Measurements from ENCODE around the gene OGFOD3.
"Not testable (repeated sequence)": the region's sequence is repeated elsewhere in the genome, so short reads cannot be mapped to it uniquely, and the experiment has no call there.

Gene OGFOD3

GRCh38 chr17:82388922-82389283 lies 29.5 kb downstream of the OGFOD3 start:
- no peak for DNase-seq (ENCODE audit: low read depth in 3 of 3, low spot score in 1 of 3)

- DNase-seq (ENCODE audit: low read depth in 3 of 3, low spot score in 1 of 3), result no peak
Observed at GRCh38 chr17:82388223-82388921, 30.0 kb downstream of the OGFOD3 start.

- DNase-seq (ENCODE audit: low read depth in 3 of 3, low spot score in 1 of 3), result no peak
Observed at GRCh38 chr17:82387705-82388106, 30.7 kb downstream of the OGFOD3 start.

GRCh38 chr17:82386881-82387704 lies 31.3 kb downstream of the OGFOD3 start:
- no peak for DNase-seq (ENCODE audit: low read depth in 3 of 3, low spot score in 1 of 3)

- no peak for DNase-seq (ENCODE audit: low read depth in 3 of 3, low spot score in 1 of 3)
Observed at GRCh38 chr17:82386255-82386831, 32.0 kb downstream of the OGFOD3 start.

- DNase-seq (ENCODE audit: low read depth in 3 of 3, low spot score in 1 of 3), result no peak
Observed at GRCh38 chr17:82385559-82386254, 32.7 kb downstream of the OGFOD3 start.

GRCh38 chr17:82384730-82385481 lies 33.5 kb downstream of the OGFOD3 start:
- no peak for DNase-seq (ENCODE audit: low read depth in 3 of 3, low spot score in 1 of 3)

GRCh38 chr17:82384051-82384729 lies 34.2 kb downstream of the OGFOD3 start:
- DNase-seq (ENCODE audit: low read depth in 3 of 3, low spot score in 1 of 3), result no peak

- no peak for DNase-seq (ENCODE audit: low read depth in 3 of 3, low spot score in 1 of 3)
Observed at GRCh38 chr17:82383411-82383810, 35.0 kb downstream of the OGFOD3 start.

- no peak for DNase-seq (ENCODE audit: low read depth in 3 of 3, low spot score in 1 of 3)
Observed at GRCh38 chr17:82382933-82383255, 35.5 kb downstream of the OGFOD3 start.

- DNase-seq (ENCODE audit: low read depth in 3 of 3, low spot score in 1 of 3), result not testable (repeated sequence)
Observed at GRCh38 chr17:82382220-82382932, 36.0 kb downstream of the OGFOD3 start.

GRCh38 chr17:82381703-82382009 lies 36.7 kb downstream of the OGFOD3 start:
- not testable (repeated sequence) for DNase-seq (ENCODE audit: low read depth in 3 of 3, low spot score in 1 of 3)

- DNase-seq (ENCODE audit: low read depth in 3 of 3, low spot score in 1 of 3), result no peak
Observed at GRCh38 chr17:82380860-82381702, 37.3 kb downstream of the OGFOD3 start.

GRCh38 chr17:82378741-82379021 lies 39.7 kb downstream of the OGFOD3 start:
- no peak for DNase-seq (ENCODE audit: low read depth in 3 of 3, low spot score in 1 of 3)

GRCh38 chr17:82377924-82378740 lies 40.3 kb downstream of the OGFOD3 start:
- DNase-seq (ENCODE audit: low read depth in 3 of 3, low spot score in 1 of 3), result no peak

GRCh38 chr17:82377294-82377693 lies 41.1 kb downstream of the OGFOD3 start:
- not testable (repeated sequence) for DNase-seq (ENCODE audit: low read depth in 3 of 3, low spot score in 1 of 3)

- DNase-seq (ENCODE audit: low read depth in 3 of 3, low spot score in 1 of 3), result no peak
Observed at GRCh38 chr17:82376042-82376730, 42.2 kb downstream of the OGFOD3 start.

Data from stimulated activated CD4-positive, alpha-beta T cell treated with anti-CD3 and anti-CD28 coated beads, TNF-alpha, amount 100 ng/mL, for 1 hour (primary cell).